NCI-H1436 treated with DMSO at 0.1 percent for 48 hours (cell line): Measurements from ENCODE around the gene HPN.

Experiments
- DNase-seq: peaks from one replicate; lab custom pipeline; 2025; lab: John Stamatoyannopoulos, UW

The HPN gene

DNA sequence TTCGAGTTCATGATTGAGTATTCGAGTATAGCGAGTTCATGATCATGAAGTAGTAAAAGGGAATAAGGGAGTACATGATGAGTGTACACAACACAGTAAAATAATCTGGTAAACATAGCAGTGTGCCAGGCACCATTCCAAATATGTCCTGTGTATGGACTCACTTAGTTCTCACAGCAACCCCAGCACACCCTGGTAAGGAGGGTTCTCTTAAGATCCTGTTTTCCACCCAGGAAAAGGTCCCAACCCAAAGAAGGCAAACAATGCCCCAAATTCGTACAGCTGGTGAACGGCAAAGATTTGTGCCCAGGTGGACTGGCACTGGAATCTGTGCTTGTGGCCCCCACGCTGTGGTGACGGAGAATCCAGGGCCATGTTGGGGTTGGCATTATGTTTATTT, 21.4 kb downstream of the HPN start:
- DNase-seq: no peak

DNA sequence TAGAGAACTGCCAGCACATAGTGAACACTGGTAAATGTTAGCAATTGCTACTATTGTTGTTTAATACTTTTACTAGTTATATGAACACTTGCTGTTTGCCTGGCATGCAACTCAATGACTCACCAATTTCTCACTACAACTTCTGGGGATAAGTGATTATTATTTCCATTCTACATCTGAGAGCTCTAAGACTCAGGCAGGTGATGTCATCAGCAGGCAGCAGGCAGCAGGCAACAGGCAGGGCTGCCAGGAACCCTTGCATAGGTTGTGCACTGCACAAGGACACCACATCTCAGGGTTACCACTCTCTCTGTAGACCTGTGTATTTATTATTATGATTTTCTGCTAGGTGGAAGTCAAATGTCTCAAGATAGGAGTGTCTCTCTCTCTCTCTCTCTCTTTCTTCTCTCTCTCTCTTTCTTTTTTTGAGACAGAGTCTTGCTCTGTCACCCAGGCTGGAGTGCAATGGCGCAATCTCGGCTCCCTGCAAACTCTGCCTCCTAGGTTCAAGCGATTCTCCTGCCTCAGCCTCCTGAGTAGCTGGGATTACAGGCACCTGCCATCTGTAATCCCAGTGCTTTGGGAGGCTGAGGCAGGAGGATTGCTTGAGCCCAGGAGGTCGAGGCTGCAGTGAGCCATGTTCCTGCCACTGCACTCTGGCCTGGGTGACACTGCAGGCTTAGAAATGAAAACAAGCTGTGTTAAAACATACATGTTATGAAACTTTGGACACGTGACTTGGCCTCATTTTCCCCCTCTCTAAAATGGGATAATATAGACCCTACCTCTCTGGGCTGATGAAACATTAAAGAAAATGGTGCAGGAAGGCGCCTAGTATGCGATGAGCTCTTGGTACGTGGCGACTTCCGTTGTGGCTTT, 22.7 kb downstream of the HPN start:
- no peak for DNase-seq

DNA sequence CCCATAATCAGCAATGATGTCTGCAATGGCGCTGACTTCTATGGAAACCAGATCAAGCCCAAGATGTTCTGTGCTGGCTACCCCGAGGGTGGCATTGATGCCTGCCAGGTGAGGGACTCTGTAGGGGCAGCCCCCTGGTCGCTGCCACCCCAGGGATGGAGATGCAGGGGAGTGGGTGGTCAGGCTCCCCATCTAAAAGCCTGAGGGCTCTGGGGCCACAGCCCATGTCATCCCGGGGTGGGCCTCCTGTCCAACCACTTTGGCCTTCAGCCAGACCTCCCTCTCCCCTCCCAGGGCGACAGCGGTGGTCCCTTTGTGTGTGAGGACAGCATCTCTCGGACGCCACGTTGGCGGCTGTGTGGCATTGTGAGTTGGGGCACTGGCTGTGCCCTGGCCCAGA, 24.1 kb downstream of the HPN start:
- DNase-seq: no peak

DNA sequence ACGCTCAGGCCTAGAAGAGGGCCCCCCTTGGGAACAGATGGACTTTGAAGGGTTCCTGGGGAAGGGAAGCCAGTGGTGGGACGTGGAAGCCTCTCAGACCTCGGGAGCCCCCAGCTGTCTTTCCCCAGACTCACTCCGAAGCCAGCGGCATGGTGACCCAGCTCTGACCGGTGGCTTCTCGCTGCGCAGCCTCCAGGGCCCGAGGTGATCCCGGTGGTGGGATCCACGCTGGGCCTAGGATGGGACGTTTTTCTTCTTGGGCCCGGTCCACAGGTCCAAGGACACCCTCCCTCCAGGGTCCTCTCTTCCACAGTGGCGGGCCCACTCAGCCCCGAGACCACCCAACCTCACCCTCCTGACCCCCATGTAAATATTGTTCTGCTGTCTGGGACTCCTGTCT, 24.6 kb downstream of the HPN start:
- DNase-seq: no peak

DNA sequence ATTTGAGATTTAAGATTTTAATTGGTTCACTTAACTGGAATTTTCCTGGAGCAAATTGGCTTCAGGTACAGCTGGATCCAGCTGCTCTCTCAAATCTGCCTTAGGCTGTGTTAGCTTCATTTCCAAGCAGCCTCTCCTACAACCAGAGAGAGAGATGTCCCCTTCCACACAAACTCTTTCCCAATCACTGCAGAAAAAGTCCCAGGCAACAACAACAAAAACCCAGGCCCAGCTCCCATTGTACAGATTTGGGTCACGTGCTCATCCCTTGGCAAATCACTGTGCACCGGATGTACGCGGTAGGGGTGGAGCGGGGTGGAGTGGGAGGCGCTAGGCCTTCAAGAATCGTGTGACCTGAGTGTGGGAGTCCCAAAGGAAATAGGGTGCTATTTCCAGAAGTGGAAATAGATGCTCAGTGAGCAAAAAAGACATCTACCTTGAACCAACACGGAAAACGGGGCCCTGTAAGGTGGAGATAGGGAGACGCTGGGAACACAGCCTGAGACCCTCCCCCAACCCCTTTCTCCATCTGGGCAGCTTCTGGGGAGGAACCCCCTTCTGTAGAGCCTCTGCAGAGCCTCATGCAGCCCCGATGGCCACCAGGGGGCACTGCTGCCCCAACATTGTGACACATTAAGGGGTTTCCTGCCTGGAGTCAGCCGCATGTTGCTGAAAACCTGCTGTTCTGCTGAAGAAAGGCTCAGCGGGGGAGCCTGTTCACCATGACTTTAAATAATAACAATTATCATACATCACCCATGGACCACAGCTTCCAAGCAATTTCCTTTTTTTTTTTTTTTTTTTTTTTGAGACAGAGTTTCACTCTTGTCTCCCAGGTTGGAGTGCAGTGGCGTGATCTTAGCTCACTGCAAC, 25.4 kb downstream of the HPN start:
- DNase-seq: no peak

DNA sequence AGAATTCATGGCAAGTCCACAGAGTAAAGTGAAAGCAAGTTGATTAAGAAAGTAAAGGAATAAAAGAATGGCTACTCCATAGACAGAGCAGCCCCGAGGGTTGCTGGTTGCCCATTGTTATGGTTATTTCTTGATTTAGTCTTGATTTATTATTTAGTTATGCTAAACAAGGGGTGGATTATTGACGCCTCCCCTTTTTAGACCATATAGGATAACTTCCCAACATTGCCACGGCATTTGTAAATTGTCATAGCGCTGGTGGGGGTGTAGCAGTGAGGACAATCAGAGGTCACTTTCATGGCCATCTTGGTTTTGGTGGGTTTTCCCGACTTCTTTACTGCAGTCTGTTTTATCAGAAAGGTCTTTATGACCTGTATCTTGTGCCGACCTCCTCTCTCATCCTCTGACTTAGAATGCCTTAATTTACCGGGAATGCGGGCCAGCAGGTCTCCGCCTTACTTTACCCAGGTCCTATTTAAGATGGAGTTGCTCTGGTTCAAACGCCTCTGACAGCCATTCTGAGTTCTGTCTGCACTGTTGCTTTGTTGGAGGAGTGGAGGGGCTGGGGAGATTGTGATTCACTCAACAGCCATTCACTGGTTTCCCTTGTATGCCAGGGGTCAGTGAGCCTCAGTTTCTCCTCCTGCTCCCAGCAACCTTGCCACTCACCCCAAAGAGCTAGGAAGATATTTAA, 27.6 kb downstream of the HPN start:
- no peak for DNase-seq

DNA sequence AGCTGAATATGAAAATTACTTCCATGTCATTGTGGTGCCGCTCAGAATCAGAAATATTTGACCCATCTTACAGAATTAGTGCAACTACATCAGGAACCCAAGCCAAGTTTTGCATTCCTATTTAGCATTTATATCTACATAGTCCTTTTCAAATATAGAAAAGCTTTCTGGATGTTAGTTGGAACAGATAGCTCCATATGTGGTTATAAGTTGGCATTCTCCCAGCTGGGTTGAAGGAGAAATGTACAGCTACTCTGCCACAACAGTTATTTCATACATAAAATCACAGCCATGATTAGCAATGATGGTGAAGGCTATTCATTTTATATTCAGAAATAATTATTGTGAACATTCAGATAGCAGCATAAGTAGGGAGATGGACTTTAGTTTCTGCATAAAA, 28.2 kb downstream of the HPN start:
- no peak for DNase-seq

DNA sequence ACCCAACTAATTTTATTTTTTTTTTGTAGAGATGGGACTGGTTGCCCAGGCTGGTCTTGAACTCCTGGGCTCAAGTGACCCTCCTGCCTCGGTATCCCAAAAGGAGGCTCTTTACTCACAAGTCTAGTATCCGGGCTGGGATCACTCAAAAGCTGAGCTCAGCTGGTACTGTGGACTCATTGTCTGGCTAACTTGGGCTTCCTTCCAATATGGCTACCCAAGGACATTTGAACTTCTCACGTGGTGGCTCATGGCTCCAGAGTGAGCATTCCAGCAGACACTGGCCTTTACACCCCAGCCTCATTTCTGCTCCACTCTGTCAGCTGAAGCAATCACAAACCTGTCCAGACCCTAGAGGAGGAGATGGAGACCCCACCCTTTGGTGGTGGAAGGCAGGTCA, 28.9 kb downstream of the HPN start:
- no peak for DNase-seq

DNA sequence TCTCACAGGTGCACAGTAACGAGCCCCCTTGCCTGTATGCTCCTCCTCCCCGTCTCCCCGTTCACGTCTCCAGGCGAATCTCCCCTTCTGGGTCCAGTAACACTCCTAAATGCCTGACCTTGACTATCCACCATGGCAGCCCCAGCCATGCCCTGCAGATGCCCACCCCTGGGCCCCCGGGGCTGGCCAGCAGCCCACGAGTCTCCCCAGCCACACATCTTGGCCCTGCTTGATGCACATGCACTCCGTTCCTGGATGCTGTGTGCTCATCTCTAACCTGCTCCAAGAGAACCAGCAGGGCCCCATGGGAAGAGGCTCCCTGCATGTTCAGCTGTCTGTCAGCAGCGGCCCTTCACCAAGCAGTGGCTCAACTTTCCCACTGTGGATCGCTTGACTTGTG, 32.0 kb downstream of the HPN start:
- no peak for DNase-seq

DNA sequence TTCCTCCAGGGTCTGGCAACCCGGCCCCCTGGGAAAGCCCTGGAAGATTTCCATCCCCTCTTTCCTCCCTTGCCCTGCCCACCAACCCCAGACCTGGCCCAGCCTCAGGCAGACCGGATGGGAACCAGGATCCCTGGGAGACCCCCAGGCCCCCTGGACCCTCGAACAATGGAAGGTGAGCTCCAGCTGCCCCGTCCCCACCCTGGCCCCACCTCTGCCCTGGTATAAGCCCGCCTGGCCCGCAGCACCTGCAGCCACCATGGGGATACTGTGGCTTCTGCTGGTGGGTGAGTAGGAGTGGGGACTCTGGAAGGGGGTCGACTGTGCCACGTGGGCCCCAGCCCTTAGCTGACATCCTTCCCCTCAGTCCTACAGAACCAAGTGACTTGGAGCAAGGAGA, 32.4 kb downstream of the HPN start:
- no peak for DNase-seq

DNA sequence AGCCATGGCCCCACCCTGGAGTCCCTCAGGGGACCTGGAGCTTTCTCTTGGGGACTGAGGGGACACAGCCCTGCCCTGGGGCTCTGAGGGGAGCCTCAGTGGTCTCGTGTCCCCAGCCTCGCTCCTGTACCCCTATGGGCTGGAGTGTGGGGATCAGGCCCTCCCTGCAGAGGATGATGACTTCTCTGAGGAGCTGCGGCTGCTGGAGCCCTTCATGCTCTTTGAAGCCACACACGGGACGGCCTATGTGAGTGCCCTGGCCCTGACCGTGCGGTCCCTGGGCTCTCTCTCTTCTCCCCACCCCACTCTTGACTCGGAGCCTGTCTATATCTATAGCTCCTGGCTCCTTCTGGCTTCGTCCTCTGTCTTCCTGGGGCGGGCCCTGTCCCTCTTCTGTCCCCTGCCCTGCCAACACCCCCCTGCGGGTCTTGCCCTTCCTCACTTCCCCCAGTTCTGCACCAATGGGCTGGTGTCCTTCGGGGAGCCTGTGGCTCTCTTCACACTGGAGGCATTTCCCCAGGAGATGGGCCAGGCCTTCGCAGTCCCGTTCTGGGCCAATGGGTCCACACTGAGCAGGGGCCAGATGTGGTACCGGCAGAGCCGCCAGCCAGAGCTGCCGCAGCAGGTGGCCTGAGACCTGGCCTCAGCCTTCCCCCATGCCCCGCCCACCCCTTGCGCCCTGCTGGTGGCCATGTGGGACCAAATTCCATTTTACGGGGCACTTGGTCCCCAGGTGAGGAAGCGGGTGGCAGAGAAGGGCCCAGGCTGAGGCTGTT, 33.1 kb downstream of the HPN start:
- DNase-seq: no peak

DNA sequence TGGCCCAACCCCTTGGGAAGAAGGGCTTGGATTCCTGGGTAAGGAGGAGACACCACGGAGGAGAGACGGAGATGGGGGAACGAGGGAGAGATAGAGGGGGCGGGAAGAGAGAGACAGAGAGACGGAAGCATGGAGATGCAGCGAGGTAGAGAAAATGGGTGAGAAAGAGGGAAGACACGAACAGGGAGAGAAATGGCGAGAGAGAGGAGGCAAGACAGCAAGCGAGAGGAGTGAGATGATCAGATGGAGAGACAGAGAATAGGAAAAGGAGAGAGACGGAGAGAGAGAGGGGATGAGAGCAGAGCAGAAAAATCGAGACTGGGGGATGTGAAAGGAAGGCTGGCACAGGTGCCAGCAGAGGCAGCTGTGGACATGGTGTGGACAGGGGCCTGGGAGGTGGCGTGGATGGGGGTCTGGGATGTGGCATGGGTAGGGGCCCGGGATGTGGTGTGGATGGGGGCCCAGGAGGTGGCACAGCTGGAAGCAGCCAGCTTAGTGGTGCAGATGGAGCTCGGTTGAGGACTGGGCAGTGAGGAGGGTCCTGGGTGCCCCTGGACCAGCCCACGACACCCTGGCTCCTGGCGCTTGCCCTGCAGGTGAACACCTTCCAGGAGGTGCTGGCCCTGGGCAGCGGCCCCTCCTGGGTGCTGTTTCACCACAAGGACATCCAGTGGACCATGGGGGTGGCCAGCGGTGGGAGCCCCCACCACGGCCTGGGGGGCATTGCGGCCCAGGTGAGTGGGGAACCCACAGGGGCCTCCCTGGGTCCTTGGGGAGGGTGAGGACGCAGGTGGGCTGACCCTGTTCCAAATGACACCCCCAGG, 33.9 kb downstream of the HPN start:
- no peak for DNase-seq

DNA sequence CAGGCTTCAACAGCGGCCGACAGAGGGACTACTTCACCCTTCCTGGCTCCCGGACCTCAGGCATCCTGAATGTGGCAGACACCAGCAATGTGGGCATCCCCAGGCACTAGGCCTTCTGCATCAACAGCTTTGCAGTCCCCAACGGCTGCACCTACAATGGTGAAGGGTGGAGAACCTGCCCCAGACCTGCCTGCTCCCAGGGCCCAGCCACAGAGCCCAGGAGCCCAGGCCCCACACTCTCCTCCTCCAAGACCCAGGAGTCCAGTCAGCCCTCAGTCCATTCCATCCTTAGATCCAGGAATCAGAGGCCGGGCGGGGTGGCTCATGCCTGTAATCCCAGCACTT, 34.5 kb downstream of the HPN start:
- DNase-seq: no peak

DNA sequence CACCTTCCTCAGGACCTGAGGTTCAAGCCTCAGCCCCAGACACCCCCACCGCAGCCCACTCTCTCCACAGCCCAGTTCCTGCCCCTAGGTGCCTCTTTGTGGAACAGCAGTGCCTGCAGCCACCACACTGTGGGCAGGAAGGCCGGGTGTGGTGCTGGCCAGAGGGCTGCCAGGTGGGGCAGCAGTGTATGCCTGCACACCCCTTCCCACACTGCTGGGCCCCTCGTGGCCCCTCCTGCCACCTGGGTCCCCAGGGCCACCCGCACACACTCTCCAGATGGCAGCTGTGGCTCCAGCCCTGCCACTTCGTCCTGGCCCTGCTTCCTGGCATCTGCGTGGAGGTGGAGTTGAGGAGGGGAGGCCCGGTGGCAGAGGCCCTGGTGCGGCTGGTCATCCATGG, 35.1 kb downstream of the HPN start:
- DNase-seq: no peak

DNA sequence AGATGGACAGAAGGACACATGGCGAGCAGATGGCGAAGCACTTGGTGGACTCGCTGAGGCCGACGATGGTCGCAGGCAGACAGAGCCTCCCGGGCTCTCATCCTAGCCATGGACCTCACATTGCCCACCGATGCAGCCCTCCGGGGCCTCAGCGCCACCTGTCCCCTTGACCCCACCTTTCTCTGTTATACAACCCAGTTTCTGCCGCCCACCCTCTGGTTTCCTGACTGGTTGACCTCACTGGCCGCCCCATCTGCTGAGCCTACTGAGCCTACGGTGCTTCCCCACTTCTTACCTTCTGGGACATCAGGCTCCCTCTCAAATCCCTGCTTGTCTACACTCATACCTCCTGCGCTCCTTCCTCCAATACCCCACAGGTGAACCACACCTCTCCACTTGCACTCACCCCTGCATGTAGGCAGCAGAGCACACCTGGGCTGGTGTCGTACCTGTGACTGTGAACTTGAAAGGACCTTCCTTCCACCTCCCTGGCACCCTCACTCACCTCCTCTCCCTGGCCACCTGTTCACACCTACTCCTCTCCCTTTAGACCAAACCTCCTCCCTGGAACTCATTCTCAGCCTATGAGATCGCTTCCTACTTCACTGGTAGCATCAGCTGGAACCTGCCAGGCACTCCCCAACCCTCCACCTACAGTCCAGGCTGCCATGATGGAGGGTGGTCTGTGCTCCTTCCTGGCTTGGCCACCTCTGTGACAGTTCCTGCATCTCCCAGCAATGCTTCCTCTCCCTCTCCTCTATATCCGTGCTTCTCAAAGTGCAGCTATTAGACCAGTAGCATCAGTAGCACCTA, 36.1 kb downstream of the HPN start:
- DNase-seq: no peak

DNA sequence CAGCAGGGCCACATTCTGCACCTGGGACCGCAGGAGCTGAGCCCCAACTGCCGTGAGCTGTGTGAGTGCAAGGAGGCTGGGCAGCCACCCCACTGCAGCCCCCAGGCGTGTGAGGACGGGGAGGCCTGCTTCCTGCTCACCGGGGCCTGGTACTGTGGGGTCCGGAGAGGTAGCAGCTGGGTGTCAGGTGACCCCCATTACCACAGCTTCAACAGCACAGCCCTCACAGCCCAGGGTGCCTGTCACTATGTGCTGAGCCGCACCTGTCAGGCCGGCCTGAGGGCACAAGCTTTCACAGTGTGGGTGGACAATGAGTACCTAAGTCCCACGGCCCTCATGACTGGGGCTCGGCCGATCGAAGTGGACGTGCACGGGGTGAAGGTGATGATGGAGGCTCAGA, 38.3 kb downstream of the HPN start:
- DNase-seq: no peak

DNA sequence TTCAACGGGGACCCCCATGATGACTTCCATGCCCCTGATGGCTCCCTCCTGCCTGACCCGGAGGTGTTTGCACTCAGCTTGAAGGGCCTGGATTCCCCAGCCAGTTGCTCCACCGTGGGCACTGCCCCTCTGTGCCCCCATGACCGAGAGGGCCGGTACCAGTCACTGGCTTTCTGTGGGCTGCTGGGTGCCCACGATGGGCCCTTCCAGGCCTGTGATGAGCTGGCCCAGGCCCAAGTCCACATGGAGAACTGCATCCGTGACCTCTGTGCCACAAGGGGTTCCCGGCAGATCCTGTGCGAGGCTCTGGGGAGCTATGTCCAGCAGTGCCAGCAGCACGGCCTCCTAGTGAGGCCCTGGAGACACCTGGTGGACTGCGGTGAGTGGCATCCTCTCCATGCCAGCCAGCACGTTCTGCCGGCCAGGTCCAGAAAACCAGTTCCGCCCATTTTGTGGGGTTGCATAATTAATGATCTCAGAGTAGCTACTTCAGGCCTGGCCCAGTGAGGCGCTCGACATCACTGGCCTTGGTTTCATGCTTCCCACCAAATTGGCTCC, 39.2 kb downstream of the HPN start:
- no peak for DNase-seq

DNA sequence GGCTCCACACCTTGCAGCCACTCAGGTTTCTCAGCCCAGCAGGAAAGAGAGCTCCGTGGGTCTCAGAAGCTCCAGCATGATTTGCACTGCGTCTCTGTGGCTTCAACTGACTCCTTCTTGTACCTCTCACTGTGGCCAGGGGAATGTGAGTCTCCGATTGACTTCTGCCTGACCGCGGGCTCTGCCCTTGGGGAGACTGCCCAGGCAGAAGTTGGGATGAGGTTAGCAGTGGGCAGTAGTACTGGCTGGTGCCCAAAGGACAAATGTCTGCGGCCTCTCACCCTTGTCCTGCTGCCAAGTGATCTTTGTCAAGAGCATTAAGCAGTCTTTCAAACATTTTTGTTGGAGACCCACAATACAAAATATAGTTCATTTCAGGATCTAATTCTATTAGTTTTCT, 39.7 kb downstream of the HPN start:
- DNase-seq: no peak

DNA sequence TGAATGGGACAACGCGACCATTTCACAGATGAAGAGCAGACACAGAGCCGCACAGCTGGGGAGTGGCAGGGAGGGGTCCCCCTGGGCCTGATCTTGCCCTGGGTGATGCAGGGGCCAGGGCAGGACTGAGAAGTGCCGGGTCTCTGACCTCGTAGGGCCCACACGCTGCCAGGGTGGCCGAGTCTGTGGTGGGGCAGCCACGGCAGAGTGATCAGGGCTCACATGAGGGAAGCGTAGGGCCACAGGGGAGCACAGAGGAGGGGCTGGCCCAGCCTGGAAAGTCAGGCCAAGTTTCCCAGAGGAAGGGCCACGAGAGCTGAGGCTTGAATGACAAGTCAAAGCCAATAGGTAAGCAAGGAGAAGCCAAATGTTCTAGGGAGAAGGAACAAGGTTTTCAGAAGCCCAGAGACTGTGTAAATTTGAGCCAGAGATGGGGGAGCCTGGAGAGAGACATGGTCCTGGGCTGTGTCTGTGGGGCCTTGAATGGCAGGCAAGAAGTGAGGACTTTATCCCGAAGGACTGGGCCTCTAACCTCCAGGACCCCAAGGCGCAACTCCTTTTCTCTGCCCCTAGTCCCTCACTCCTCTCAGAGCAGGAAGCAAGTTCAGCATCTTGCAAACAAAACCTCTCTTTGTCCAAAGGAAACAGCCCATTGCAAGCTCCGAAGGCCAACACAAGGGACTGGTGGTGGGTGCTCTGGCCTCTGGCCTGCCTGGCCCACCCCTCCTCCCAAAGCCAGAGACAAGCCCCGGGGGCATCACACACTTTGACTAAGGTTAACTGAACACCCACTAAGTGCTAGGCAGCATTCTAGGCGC, 42.4 kb downstream of the HPN start:
- DNase-seq: no peak
